Measurements from ENCODE around the gene VWA8. TPM values are rescaled to one million over a fixed set of nuclear protein-coding genes. Genes with fewer than 3 reads are reported as not detected.

The VWA8 gene
- total and polyA plus RNA-seq, 4 experiments from 2014 or later: 3.2 to 23.3 (median 13.5) TPM

DNA sequence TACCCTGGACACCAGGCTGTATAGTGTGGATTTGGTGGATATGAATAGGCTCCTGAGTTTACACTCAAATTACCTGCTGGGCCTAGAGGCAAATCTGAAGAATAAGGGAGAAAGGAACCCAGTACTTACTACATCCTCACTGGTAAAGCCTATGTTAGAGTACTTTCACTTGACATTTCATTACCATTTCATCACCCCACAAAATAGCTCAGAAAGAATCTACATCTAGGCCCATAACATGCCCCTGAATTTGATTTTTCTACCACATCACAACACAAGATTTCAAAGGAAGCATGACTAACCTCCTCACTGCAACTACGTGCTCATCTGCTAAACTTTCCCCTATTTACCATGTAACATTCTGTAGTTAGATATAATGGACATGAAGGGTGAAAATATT is 43.3 kb downstream of the VWA8 start:
- H3K4me1 Mint-ChIP-seq: peaks cover 16 to 50% (median 30%) of the 10 kb centered on the region in 4 donors
- CTCF ChIA-PET (ENCODE audit: partially characterized antibody): no interaction called here
- intact Hi-C loops (cut with micrococcal nuclease): loop anchor here (2.0 kb wide), 1 partner anchor 43 kb away; the partner anchor contains the start of gene VWA8
- no peaks in the 10 kb centered on the region for H3K9me3 ChIP-seq (ENCODE audit: control insufficient read depth in 1 of 2, low read length in 2 of 2)
- H3K27me3 Mint-ChIP-seq: no peaks in the 10 kb centered on the region
- H3K36me3 Mint-ChIP-seq: peaks cover 11 to 18% of the 10 kb centered on the region in 2 donors
- peaks cover 27% of the 10 kb centered on the region for H3K4me1 ChIP-seq (ENCODE audit: insufficient read depth, low read length)
- POLR2A ChIA-PET (ENCODE audit: partially characterized antibody): no interaction called here
- no peaks in the 10 kb centered on the region for H3K27me3 ChIP-seq (ENCODE audit: insufficient read depth, low read length)
- no peak overlapping the region for H3K27ac ChIP-seq (ENCODE audit: low read depth, low read length)
- no peaks in the 10 kb centered on the region for H3K36me3 ChIP-seq (ENCODE audit: insufficient read depth, low read length)
- H3K9me3 Mint-ChIP-seq: peaks cover 0 to 9% (median 3%) of the 10 kb centered on the region in 8 donors
- H3K4me3 ChIP-seq (ENCODE audit: low read length in 2 of 2): no peak overlapping the region
- H3K27ac Mint-ChIP-seq: peak overlapping the region in 2 of 7 donors; percentile 34 to 73
- DNase-seq: peak in 1 of 5 donors; percentile 13
- H3K4me3 Mint-ChIP-seq: peak overlapping the region in 6 of 8 donors; percentile 10 to 73 (median 32)

DNA sequence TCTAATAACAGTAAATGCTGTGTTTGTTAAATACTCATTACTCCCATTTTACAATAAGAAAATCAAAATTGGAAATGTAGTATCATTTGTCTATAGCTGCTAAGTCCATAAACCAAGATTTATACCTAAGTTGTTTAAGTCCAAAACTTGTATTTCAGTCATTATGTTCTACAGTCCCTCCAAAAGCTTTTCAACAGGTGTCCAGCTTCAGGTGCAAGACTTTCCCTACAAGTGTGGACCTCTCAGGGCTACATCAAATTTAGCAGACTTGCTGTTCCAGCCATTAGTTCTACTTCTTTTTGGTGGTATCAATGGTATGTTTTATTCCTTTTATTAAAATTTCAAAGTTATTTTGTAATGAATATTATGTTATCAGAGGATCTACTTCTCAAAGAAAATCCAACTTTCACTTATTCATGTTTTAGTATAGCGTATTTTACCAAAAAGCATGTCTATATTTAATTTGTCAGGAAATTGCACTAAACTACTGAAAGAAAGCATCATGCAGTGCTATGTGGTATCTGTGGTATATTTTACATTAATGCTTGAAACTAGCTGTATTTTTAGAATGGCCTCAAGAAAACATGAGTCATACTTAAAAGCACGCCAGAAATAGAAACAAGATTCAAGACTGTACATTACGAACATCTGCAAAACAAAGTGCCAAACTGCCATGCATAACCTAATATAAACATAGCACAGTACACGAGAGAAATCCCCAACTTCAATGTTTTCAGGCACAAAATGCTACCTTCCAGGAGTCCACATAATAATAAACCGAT is 44.5 kb downstream of the VWA8 start:
- Histone ChIP-seq H3K36me3 (ENCODE audit: insufficient read depth, low read length) (no peaks in the 10 kb centered on the region), H3K4me3 (ENCODE audit: low read length in 2 of 2) (no peak overlapping the region), H3K27ac (ENCODE audit: low read depth, low read length) (no peak overlapping the region), H3K9me3 (ENCODE audit: control insufficient read depth in 1 of 2, low read length in 2 of 2) (no peaks in the 10 kb centered on the region), H3K27me3 (ENCODE audit: insufficient read depth, low read length) (no peaks in the 10 kb centered on the region), H3K4me1 (ENCODE audit: insufficient read depth, low read length) (peaks cover 27% of the 10 kb centered on the region)
- H3K27ac Mint-ChIP-seq: peak overlapping the region in 5 of 7 donors; percentile 6 to 77 (median 17)
- H3K36me3 Mint-ChIP-seq: peaks cover 6 to 8% of the 10 kb centered on the region in 2 donors
- H3K4me1 Mint-ChIP-seq: peaks cover 15 to 46% (median 28%) of the 10 kb centered on the region in 4 donors
- POLR2A ChIA-PET (ENCODE audit: partially characterized antibody): no interaction called here
- intact Hi-C loops (cut with micrococcal nuclease): loop anchor here (2.0 kb wide), 1 partner anchor 44 kb away; the partner anchor contains the start of gene VWA8
- H3K9me3 Mint-ChIP-seq: peaks cover 0 to 3% (median 0%) of the 10 kb centered on the region in 8 donors
- CTCF ChIA-PET (ENCODE audit: partially characterized antibody): interaction anchor here (1.4 kb wide), 1 partner anchor 10 kb away, joined by 4 read pairs; no protein-coding TSS in a partner anchor
- H3K4me3 Mint-ChIP-seq: peak overlapping the region in 7 of 8 donors; percentile 23 to 70 (median 53)
- H3K27me3 Mint-ChIP-seq: no peaks in the 10 kb centered on the region
- peak in 4 of 5 donors; percentile 11 to 33 (median 20) for DNase-seq

DNA sequence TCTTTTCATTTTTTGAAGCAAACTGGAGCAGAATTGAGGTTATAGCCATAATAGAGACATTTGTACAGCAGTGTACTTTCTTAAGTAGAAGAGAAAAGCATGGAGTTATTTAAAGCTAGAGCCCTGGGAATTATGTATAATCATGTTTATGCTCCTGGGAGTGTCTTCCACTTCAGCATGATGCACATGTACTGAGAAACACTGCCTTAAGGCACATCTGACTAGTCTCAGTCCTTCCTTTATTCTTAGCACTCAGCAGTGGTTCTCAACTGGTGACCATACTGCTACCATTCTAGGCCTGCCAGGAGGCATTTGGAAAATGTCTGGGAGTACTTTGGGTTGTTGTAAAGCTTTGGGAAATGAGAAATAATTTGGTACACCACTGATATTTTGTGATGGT is 45.8 kb downstream of the VWA8 start:
- Mint-ChIP-seq H3K4me3 (no peak overlapping the region), H3K27me3 (no peaks in the 10 kb centered on the region), H3K9me3 (no peaks in the 10 kb centered on the region), H3K36me3 (peaks cover 8 to 11% of the 10 kb centered on the region in 2 donors), H3K4me1 (peaks cover 10 to 33% (median 23%) of the 10 kb centered on the region in 4 donors), H3K27ac (no peak overlapping the region)
- H3K27ac ChIP-seq (ENCODE audit: low read depth, low read length): no peak overlapping the region
- intact Hi-C loops (cut with micrococcal nuclease): no loop called here
- no peak for DNase-seq
- no peaks in the 10 kb centered on the region for H3K27me3 ChIP-seq (ENCODE audit: insufficient read depth, low read length)
- H3K36me3 ChIP-seq (ENCODE audit: insufficient read depth, low read length): no peaks in the 10 kb centered on the region
- CTCF ChIA-PET (ENCODE audit: partially characterized antibody): interaction anchor here (1.4 kb wide), 1 partner anchor 12 kb away, joined by 4 read pairs; no protein-coding TSS in a partner anchor
- no peaks in the 10 kb centered on the region for H3K9me3 ChIP-seq (ENCODE audit: control insufficient read depth in 1 of 2, low read length in 2 of 2)
- POLR2A ChIA-PET (ENCODE audit: partially characterized antibody): no interaction called here
- H3K4me3 ChIP-seq (ENCODE audit: low read length in 2 of 2): no peak overlapping the region
- H3K4me1 ChIP-seq (ENCODE audit: insufficient read depth, low read length): peaks cover 27% of the 10 kb centered on the region

DNA sequence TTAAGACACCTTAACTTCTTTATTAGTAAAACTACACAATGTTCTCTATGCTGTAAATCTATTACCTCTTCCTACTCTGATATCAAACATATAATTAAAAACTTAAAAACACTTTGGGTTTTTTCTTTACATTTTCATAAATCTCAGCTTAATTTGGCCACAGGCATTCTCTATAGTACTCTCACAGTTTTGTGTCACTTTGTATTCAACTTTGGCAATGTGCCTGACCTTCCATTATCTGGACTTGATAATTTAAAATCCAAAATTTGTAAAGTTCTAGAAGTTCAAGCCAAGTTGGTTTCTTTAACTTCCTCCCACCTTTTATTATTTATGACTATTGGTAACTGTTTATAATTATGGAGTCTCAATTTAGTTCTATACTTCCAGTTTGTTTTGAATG is 46.4 kb downstream of the VWA8 start:
- Histone ChIP-seq H3K4me1 (ENCODE audit: insufficient read depth, low read length) (peaks cover 27% of the 10 kb centered on the region), H3K9me3 (ENCODE audit: control insufficient read depth in 1 of 2, low read length in 2 of 2) (no peaks in the 10 kb centered on the region), H3K36me3 (ENCODE audit: insufficient read depth, low read length) (no peaks in the 10 kb centered on the region), H3K27me3 (ENCODE audit: insufficient read depth, low read length) (no peaks in the 10 kb centered on the region), H3K27ac (ENCODE audit: low read depth, low read length) (no peak overlapping the region), H3K4me3 (ENCODE audit: low read length in 2 of 2) (no peak overlapping the region)
- no peak overlapping the region for H3K4me3 Mint-ChIP-seq
- intact Hi-C loops (cut with micrococcal nuclease): no loop called here
- H3K9me3 Mint-ChIP-seq: no peaks in the 10 kb centered on the region
- DNase-seq: no peak
- CTCF ChIA-PET (ENCODE audit: partially characterized antibody): interaction anchor here (1.4 kb wide), 1 partner anchor 12 kb away, joined by 4 read pairs; no protein-coding TSS in a partner anchor
- POLR2A ChIA-PET (ENCODE audit: partially characterized antibody): no interaction called here
- H3K4me1 Mint-ChIP-seq: peaks cover 10 to 31% (median 20%) of the 10 kb centered on the region in 4 donors
- no peaks in the 10 kb centered on the region for H3K27me3 Mint-ChIP-seq
- no peak overlapping the region for H3K27ac Mint-ChIP-seq
- peaks cover 11 to 14% of the 10 kb centered on the region in 2 donors for H3K36me3 Mint-ChIP-seq

DNA sequence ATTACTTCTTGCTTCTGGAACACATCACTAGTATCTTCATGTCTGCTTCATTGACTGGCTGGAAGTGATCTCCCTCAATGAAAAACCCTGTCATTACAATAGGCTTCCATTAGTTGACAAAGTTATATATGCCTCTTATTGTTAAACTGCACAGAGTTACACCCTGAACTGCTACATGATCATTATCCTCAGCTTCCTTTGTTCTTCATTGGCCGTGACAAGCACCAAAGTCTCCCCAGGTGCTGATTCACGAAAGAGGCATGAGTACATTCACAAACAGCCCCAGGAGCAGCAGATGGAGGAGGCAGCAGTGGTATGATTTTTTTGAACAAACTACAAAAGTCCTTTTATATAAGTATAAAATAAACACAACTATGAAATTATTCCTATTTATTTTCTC is 51.4 kb downstream of the VWA8 start:
- Histone ChIP-seq H3K4me1 (ENCODE audit: insufficient read depth, low read length) (no peaks in the 10 kb centered on the region), H3K27ac (ENCODE audit: low read depth, low read length) (no peak overlapping the region), H3K4me3 (ENCODE audit: low read length in 2 of 2) (no peak overlapping the region), H3K36me3 (ENCODE audit: insufficient read depth, low read length) (peaks cover 3% of the 10 kb centered on the region), H3K27me3 (ENCODE audit: insufficient read depth, low read length) (no peaks in the 10 kb centered on the region), H3K9me3 (ENCODE audit: control insufficient read depth in 1 of 2, low read length in 2 of 2) (no peaks in the 10 kb centered on the region)
- intact Hi-C loops (cut with micrococcal nuclease): no loop called here
- peaks cover 4 to 8% (median 4%) of the 10 kb centered on the region in 4 donors for H3K4me1 Mint-ChIP-seq
- POLR2A ChIA-PET (ENCODE audit: partially characterized antibody): no interaction called here
- peaks cover 29 to 32% of the 10 kb centered on the region in 2 donors for H3K36me3 Mint-ChIP-seq
- H3K4me3 Mint-ChIP-seq: no peak overlapping the region
- peak overlapping the region in 1 of 7 donors; percentile 4 for H3K27ac Mint-ChIP-seq
- CTCF ChIA-PET (ENCODE audit: partially characterized antibody): interaction anchor here (1.4 kb wide), 1 partner anchor 202 kb away, joined by 4 read pairs; no protein-coding TSS in a partner anchor
- no peaks in the 10 kb centered on the region for H3K9me3 Mint-ChIP-seq
- no peaks in the 10 kb centered on the region for H3K27me3 Mint-ChIP-seq
- no peak for DNase-seq

DNA sequence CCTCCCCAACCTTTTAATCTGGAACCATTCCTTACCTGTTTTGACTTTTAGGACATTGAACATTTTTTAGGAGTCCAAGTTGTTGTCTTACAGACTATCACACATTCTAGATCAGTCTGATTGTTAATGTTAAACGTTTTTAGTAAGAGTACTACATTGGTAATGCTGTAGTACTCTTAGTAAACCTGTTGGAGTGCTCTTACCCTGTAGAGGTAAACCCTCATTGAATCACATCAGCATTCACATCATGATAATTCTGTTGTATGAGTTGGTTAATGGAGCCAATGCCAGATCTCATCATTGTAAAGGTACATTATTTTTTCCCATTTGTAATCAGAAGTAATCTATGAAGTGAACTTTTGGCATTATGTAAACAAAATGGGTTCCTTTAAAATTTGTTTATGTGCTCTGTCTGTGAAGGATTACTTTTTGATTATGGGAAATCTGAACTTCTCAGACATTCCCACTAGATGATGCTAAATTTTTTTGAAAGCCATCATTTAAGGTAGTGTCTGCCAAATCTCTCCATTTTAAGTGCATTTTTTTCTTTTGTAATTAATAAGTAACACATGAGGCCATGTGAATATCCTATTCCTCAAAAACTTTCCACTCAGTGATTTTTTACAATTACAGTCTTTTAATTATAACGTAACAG is 55.2 kb downstream of the VWA8 start:
- no peaks in the 10 kb centered on the region for H3K9me3 ChIP-seq (ENCODE audit: control insufficient read depth in 1 of 2, low read length in 2 of 2)
- H3K27ac Mint-ChIP-seq: peak overlapping the region in 1 of 7 donors; percentile 65
- DNase-seq: peak in 4 of 5 donors; percentile 37 to 46 (median 44)
- H3K4me1 ChIP-seq (ENCODE audit: insufficient read depth, low read length): no peaks in the 10 kb centered on the region
- H3K4me1 Mint-ChIP-seq: peaks cover 4 to 12% (median 7%) of the 10 kb centered on the region in 4 donors
- H3K36me3 Mint-ChIP-seq: peaks cover 26 to 34% of the 10 kb centered on the region in 2 donors
- H3K4me3 ChIP-seq (ENCODE audit: low read length in 2 of 2): no peak overlapping the region
- no peaks in the 10 kb centered on the region for H3K9me3 Mint-ChIP-seq
- H3K27me3 ChIP-seq (ENCODE audit: insufficient read depth, low read length): no peaks in the 10 kb centered on the region
- H3K27me3 Mint-ChIP-seq: no peaks in the 10 kb centered on the region
- no peak overlapping the region for H3K4me3 Mint-ChIP-seq
- peaks cover 3% of the 10 kb centered on the region for H3K36me3 ChIP-seq (ENCODE audit: insufficient read depth, low read length)
- CTCF ChIA-PET (ENCODE audit: partially characterized antibody): interaction anchor here (1.0 kb wide), 1 partner anchor 204 kb away, joined by 7 read pairs; no protein-coding TSS in a partner anchor
- POLR2A ChIA-PET (ENCODE audit: partially characterized antibody): no interaction called here
- intact Hi-C loops (cut with micrococcal nuclease): loop anchor here (1.0 kb wide), 3 partner anchors 142 to 552 kb away; no protein-coding TSS in a partner anchor
- no peak overlapping the region for H3K27ac ChIP-seq (ENCODE audit: low read depth, low read length)

DNA sequence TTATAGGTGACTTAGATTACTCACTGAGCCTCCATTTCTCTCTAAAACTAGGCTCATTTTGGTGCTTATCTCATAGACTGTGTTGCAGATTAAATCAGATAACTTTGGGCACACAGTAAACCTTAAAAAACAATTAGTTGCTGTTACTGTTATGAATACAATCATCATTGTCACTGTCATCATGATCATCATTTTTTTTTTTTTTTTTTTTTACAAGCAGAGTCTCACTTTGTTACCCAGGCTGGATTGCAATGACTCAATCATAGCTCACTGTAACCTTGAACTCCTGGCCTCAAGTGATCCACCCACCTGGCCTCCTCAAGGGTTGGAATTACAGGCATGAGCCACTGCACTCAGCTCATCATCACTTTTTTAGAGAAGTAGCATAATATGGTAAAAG is 60.0 kb downstream of the VWA8 start:
- no peaks in the 10 kb centered on the region for H3K9me3 ChIP-seq (ENCODE audit: control insufficient read depth in 1 of 2, low read length in 2 of 2)
- CTCF ChIA-PET (ENCODE audit: partially characterized antibody): interaction anchor here (0.6 to 1.1 kb wide), 2 partner anchors 203 to 210 kb away, joined by 3 read pairs; no protein-coding TSS in a partner anchor
- H3K4me3 ChIP-seq (ENCODE audit: low read length in 2 of 2): no peak overlapping the region
- Mint-ChIP-seq H3K36me3 (peaks cover 14 to 28% of the 10 kb centered on the region in 2 donors), H3K27ac (no peak overlapping the region), H3K4me3 (no peak overlapping the region), H3K4me1 (peaks cover 4 to 8% (median 6%) of the 10 kb centered on the region in 4 donors), H3K9me3 (no peaks in the 10 kb centered on the region), H3K27me3 (no peaks in the 10 kb centered on the region)
- H3K36me3 ChIP-seq (ENCODE audit: insufficient read depth, low read length): no peaks in the 10 kb centered on the region
- intact Hi-C loops (cut with micrococcal nuclease): no loop called here
- no peak for DNase-seq
- H3K4me1 ChIP-seq (ENCODE audit: insufficient read depth, low read length): no peaks in the 10 kb centered on the region
- POLR2A ChIA-PET (ENCODE audit: partially characterized antibody): no interaction called here
- H3K27ac ChIP-seq (ENCODE audit: low read depth, low read length): no peak overlapping the region
- H3K27me3 ChIP-seq (ENCODE audit: insufficient read depth, low read length): no peaks in the 10 kb centered on the region
